Measurements from ENCODE around the gene OR1F1. TPM values are rescaled to one million over a fixed set of nuclear protein-coding genes. Genes with fewer than 3 reads are reported as not detected.
A peak's percentile ranks its signal among the peaks of the same experiment; 100 is the strongest.

The OR1F1 gene
- total and polyA plus RNA-seq, 9 of the 15 experiments (the other 6 are each of a cell fraction or from before 2014, with no cell fraction given) = 0.15 to 0.61 (median 0.35) TPM; not detected in 3

- TF ChIP-seq MCM3 (IDR thresholded peaks at IDR 0.05) = no peak
- TF ChIP-seq ZNF592 (IDR thresholded peaks at IDR 0.05) = peak; percentile 92
- TF ChIP-seq SRF (CRISPR knock-in tag; IDR thresholded peaks at IDR 0.05) = peak in 1 of 2 experiments; percentile 65; a peak in 1 of 4 replicates
- TF ChIP-seq UBTF (IDR thresholded peaks at IDR 0.05; ENCODE audit: borderline replicate concordance in 1 of 2, low read depth in 2 of 2, low read length in 2 of 2) = peak; percentile 95 to 99
- TF ChIP-seq SREBF1 (IDR thresholded peaks at IDR 0.05; ENCODE audit: borderline replicate concordance, low read depth, low read length) = peak; percentile 40; the same call in 1 of the 2 replicates
- no peak; the same call in 1 of the 2 replicates for TF ChIP-seq ATF1 (CRISPR knock-in tag; IDR thresholded peaks at IDR 0.05)
- TF ChIP-seq ATF1 (tag; IDR thresholded peaks at IDR 0.05) = peak; percentile 71
- 0 out of 2 replicates have a peak, but pooled peaks have one; percentile 42 for TF ChIP-seq ZNF24 (IDR thresholded peaks at IDR 0.05)
- TF ChIP-seq ZNF764 (CRISPR knock-in tag; IDR thresholded peaks at IDR 0.05; ENCODE audit: low read depth) = peak; percentile 62; the same call in 1 of the 2 replicates
- TF ChIP-seq HMGN3 (IDR thresholded peaks at IDR 0.05; ENCODE audit: borderline replicate concordance, extremely low read depth, insufficient read length, low read depth, low read length) = peak; percentile 85
- peak; percentile 7; the same call in 1 of the 2 replicates for TF ChIP-seq SOX6 (IDR thresholded peaks at IDR 0.05)
- no peak; the same call in 1 of the 2 replicates for TF ChIP-seq ZNF740 (CRISPR knock-in tag; IDR thresholded peaks at IDR 0.05)
- peak in 1 of 2 experiments; percentile 73; a peak in 2 of 4 replicates for TF ChIP-seq ZNF740 (tag; IDR thresholded peaks at IDR 0.05)
- 0 out of 2 replicates have a peak, but pooled peaks have one; percentile 57 for TF ChIP-seq MIER1 (IDR thresholded peaks at IDR 0.05; ENCODE audit: low read depth)
- TF ChIP-seq FOXK2 (conservative IDR thresholded peaks at IDR 0.05 in 1 of 2, IDR thresholded peaks at IDR 0.05 in 1 of 2; ENCODE audit: low read depth in 2 of 2) = peak in 1 of 2 experiments; percentile 63; a peak in 1 of 4 replicates
- peak; percentile 56; the same call in 1 of the 2 replicates for TF ChIP-seq NR1H2 (CRISPR knock-in tag; IDR thresholded peaks at IDR 0.05)
- TF ChIP-seq RBFOX2 (IDR thresholded peaks at IDR 0.05; ENCODE audit: low read depth, low read length) = peak; percentile 78
- TF ChIP-seq HNRNPLL (IDR thresholded peaks at IDR 0.05; ENCODE audit: low read depth, low read length, poor library complexity, severe bottlenecking) = peak; percentile 73
- TF ChIP-seq NR2F6 (CRISPR knock-in tag; IDR thresholded peaks at IDR 0.05) = no peak
- no peak for TF ChIP-seq NFRKB (IDR thresholded peaks at IDR 0.05; ENCODE audit: low read depth)
These were observed 37.4 kb upstream of the OR1F1 start (continued) for GRCh38 chr16:3150346-3151218.
